NCI-H1092 treated with DMSO at 0.1 percent for 48 hours (cell line): Measurements from ENCODE around the gene UACA.
"Not testable (repeated sequence)": the region's sequence is repeated elsewhere in the genome, so short reads cannot be mapped to it uniquely, and the experiment has no call there.

Source experiments
- DNase-seq: peaks from one replicate; lab custom pipeline; 2025; lab: John Stamatoyannopoulos, UW

UACA gene

DNA sequence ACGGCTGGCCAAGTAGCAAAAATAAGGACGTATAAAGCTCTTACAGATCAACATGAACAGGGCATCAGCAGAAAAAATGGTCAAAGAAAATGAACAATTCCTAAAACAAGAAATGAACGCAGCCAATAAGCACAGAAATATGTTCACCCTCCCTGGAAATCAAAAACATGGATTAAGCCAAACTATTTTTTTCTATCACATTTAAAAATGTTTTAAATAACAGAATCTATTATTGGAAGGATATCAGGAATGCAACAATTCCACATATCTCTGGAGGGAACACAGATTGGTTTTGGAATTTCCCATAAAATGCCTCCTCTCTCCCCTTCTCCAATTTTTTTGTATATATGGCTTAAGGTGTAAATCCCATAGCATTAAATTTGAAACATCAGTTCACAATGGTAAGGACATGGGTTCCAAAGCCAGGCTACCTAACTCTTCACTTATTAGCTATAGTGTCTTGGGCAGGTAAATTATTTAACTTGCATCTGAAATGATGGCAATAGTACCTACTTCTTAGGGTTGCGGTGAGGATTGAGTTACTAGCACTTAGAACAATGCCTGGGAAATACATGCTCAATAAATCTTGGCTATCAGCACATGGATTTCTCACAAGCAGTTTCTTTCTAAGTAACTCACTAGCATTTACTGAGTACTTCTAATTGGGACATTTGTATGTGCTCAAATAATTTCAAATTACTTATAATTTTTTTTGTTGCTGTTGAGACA is 10.1 kb downstream of the UACA start:
- no peak for DNase-seq

GRCh38 chr15:70752193-70752635 is 11.1 kb downstream of the UACA start:
- no peak for DNase-seq

- no peak for DNase-seq
Observed at GRCh38 chr15:70750203-70750869, 13.0 kb downstream of the UACA start.

DNA sequence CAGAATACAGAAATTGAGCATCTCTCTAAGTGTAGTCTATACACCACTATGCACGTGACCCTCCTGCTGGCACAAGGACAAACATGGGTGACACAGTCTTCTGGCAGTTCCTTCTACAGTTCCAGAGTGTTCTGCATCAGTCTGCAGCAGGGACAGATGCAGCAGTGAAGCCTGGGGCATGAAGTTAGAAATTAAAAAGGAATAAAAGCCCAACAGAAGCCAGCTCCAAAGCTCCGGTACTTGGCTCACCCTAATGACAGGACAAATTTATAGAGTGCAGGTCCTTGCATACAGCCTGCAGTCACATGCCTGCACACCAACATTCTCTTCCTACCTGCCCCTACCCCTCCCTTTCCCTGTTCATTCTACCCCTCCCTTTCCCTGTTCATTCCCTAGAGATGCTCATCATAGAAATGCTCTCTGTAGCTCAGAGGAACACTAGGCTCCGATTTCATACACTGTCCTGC is 15.0 kb downstream of the UACA start:
- DNase-seq = no peak

- DNase-seq = not testable (repeated sequence)
Observed at GRCh38 chr15:70746598-70746997, 16.8 kb downstream of the UACA start.

DNA sequence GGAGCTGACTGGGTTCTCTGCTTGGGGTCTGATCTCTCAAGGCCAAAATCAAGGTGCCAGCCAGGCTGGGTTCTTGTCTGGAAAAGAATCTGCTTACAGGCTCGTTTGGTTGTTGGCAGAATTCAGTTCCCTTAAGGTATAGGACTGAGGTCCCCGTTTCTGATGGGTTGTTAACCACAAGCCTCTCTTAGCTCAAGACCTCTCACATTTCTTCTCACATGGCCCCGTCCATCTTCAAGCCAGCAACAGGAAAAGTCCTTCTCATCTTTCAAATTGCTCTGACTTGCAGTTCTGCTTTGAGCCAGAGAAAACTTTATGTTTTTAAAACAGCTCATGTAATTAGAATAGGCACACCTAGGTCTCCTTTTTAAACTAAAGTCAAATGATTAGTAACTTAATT is 20.4 kb downstream of the UACA start:
- no peak for DNase-seq

GRCh38 chr15:70741677-70742293 is 21.6 kb downstream of the UACA start:
- no peak for DNase-seq

DNA sequence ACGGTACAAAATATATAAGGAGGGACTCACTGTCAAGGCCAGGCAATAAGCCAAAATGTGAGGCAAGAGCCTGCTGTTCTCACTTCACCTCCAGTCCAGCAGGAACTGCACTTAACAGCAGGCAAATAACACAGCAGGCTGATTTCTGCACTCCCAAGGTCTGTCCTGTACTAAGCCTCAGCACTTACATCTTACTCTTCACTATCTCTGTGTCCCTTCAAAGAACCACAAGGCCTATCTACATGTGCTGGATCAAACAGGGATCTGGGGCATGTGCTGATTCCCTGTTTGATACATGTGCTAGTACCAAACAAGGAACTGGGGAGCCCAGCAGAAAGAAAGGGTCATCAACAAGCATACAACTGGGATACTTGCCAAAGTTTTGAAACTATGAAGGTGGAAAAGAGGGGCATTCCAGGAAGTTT is 22.2 kb downstream of the UACA start:
- no peak for DNase-seq

GRCh38 chr15:70735040-70735439 is 28.3 kb downstream of the UACA start:
- DNase-seq = not testable (repeated sequence)

DNA sequence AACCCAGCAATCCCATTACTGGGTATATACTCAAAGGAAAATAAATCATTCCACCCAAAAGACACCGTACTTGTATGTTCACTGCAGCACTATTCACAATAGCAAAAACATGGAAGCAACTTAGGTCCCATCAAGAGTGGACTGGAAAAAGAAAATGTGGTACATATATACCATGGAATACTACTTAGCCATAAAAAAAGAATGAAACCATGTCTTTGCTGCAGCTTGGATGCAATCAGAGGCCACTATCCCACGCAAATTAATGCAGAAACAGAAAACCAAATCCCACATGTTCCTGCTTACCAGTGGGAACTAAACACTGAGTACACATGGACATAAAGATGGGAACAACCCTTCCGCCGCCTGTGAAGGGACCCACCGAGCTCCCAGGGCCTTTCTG is 34.2 kb downstream of the UACA start:
- no peak for DNase-seq

- DNase-seq = no peak
Observed at GRCh38 chr15:70726753-70727152, 36.6 kb downstream of the UACA start.

- no peak for DNase-seq
Observed at GRCh38 chr15:70723927-70724326, 39.4 kb downstream of the UACA start.

DNA sequence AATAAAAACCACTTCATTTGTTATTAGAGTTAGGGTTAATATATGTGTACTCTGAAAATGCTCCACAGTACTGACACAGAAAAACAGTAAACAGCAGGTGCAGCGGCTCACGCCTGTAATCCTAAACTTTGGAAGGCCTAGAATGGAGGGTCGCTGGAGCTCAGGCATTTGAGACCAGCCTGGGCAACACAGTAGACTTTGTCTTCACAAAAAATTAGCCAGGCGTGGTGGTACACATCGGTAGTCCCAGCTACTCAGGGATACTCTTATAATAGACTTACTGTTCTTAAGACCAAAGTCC is 40.3 kb downstream of the UACA start:
- no peak for DNase-seq

GRCh38 chr15:70722266-70723121 is 40.9 kb downstream of the UACA start:
- DNase-seq = peak; percentile 36

- DNase-seq = no peak
Observed at GRCh38 chr15:70720228-70721016, 42.9 kb downstream of the UACA start.

GRCh38 chr15:70717237-70717793 is 46.0 kb downstream of the UACA start:
- no peak for DNase-seq

DNA sequence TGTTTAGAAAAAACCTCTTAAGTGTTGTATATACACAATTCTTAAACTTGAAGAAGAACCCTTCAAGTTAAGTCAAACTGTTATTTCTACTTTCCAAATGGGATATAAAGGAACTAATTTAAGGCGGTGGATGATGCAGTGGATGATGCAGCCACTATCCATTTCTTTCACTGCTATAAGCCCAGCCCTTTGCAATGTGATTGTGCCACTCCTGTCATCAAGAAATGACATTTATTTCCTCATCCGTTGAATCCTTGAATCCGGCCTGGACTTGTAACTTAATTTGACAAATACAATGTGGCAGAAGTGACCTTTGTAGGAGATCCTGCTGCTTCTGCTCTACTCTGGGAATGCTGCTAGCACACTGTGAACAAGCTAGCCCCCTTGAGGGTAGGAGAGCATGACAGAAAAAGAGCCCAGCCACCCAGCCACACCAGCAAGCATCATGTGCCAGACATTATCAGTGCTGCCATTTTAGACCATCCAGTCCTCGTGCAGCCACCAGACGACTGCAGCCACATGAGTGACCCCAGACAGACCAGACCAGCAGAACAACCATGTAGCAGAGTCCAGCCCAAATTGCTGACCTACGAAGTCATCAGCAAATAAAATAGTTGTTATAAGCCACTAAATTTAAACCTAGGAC is 47.4 kb downstream of the UACA start:
- DNase-seq = no peak

- no peak for DNase-seq
Observed at GRCh38 chr15:70714565-70714964, 48.8 kb downstream of the UACA start.

DNA sequence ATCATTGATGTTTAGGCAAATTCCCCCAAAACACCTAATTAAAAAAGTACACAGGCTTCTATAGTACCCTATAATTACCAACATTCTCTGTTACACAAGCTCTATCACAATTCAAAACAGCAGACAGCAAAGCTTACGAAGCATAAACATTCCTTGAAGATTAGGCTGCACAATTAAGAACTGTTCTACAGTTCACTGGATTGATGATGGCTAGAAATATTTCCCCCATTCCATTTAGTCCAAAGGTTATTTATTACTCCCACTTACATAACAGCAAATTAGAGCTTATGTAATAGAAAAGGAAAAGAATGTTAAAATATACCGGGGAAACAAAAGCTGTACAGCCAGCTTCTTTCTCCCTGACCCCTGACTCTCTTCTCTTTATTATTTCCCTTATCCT is 49.3 kb downstream of the UACA start:
- no peak for DNase-seq

- no peak for DNase-seq
Observed at GRCh38 chr15:70712271-70712670, 51.1 kb downstream of the UACA start.

DNA sequence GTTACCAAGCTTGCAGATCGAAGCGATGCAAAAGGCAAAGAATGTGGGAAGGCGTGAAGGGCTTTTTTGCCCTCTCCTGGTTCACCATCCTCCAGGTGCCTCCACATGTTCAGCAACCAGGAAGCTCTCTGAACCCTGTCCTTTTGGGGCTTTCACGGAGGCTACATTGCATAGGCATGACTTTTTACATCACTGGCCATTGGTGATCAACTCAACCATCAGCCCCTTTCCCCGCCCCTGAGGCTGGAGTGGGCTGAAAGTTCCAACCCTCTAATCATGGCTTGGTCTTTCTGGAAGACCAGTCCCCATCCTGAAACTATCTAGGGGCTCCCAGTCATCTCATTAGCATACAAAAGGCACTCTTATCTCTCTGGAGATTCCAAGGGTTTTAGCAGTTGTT is 52.6 kb downstream of the UACA start:
- DNase-seq = no peak
